Fibroblast of lung (primary cell): ENCODE data around the gene DEPDC5. TPM values are rescaled to one million over a fixed set of nuclear protein-coding genes. Genes with fewer than 3 reads are reported as not detected.

Experiments
- DNase-seq, 2 donors: peaks; one replicate each; pipeline versions ENCODE4 v3.0.0 to v3.0.0-alpha.2; 2010; ENCODE audit warnings: low read depth in 2 of 2
- H2AFZ ChIP-seq: 2 replicates; pipeline ENCODE4 v1.5.1; 2012; ENCODE audit warnings: low read length, control low read depth, inconsistent platforms
- H3K27ac ChIP-seq: 2 replicates; pipeline ENCODE4 v1.5.1; 2011; ENCODE audit warnings: low read length, control low read depth; ENCODE audit not compliant: insufficient read depth
- H3K27me3 ChIP-seq: 2 replicates; pipeline ENCODE4 v1.5.1; 2011; ENCODE audit warnings: mild to moderate bottlenecking, low read length; ENCODE audit not compliant: control insufficient read depth, insufficient read depth
- H3K36me3 ChIP-seq: 2 replicates; pipeline ENCODE4 v1.5.1; 2011; ENCODE audit warnings: low read length; ENCODE audit not compliant: control insufficient read depth, insufficient read depth
- H3K4me1 ChIP-seq: 2 replicates; pipeline ENCODE4 v1.5.1; 2011; ENCODE audit warnings: low read length; ENCODE audit not compliant: control insufficient read depth, insufficient read depth; ENCODE audit errors: extremely low read depth
- H3K4me2 ChIP-seq: 2 replicates; pipeline ENCODE4 v1.5.1; 2011; ENCODE audit warnings: low read length, control low read depth; ENCODE audit not compliant: insufficient read depth; ENCODE audit errors: extremely low read depth
- H3K4me3 ChIP-seq, 4 experiments: fragments of 200-600 bp in 1 of 4; sonication (generic) in 1 of 4; replicated peaks in 1 of 4; 2 replicates each; pipeline ENCODE4 v1.5.1; 2011 to 2016; ENCODE audit warnings: low read length in 4 of 4, low read depth in 3 of 4, mild to moderate bottlenecking in 3 of 4, control low read depth in 2 of 4, inconsistent platforms in 1 of 4, mixed read lengths in 1 of 4; ENCODE audit not compliant: insufficient read depth in 1 of 4; ENCODE audit errors: control extremely low read depth in 1 of 4
- H3K79me2 ChIP-seq: 2 replicates; pipeline ENCODE4 v1.5.1; 2012; ENCODE audit warnings: mild to moderate bottlenecking, low read length, inconsistent platforms; ENCODE audit not compliant: control insufficient read depth, insufficient read depth
- H3K9ac ChIP-seq: 2 replicates; pipeline ENCODE4 v1.5.1; 2011; ENCODE audit warnings: mild to moderate bottlenecking, low read length, control low read depth; ENCODE audit not compliant: insufficient read depth
- H3K9me3 ChIP-seq: 2 replicates; pipeline ENCODE4 v1.5.1; 2012; ENCODE audit warnings: low read depth, low read length; ENCODE audit not compliant: control insufficient read depth, insufficient read depth
- H4K20me1 ChIP-seq: 2 replicates; pipeline ENCODE4 v1.5.1; 2011; ENCODE audit warnings: low read length; ENCODE audit not compliant: control insufficient read depth, insufficient read depth; ENCODE audit errors: extremely low read depth
- CTCF ChIP-seq, 2 donors: IDR thresholded peaks in 1 of 2; conservative IDR thresholded peaks in 1 of 2; 1 replicate in 1 of 2; 2 replicates in 1 of 2; pipeline ENCODE4 v1.5.1; 2011 to 2012; ENCODE audit warnings: low read length in 2 of 2, control low read depth in 1 of 2, inconsistent platforms in 1 of 2, low read depth in 1 of 2, mild to moderate bottlenecking in 1 of 2
- EZH2 ChIP-seq: IDR thresholded peaks from 2 replicates; pipeline ENCODE4 v1.5.1; 2012; ENCODE audit warnings: low read length, control low read depth, mild to moderate bottlenecking; ENCODE audit errors: missing control alignments
- polyA plus RNA-seq, 2 donors: library from polyadenylated mRNA; depleted of rRNA in 1 of 2; stranded (reverse) in 1 of 2; unstranded in 1 of 2; fragments of >200 nt; gene quantifications; 2 replicates each; pipeline ENCODE4 v1.2.1, GENCODE V29; 2011 to 2012; ENCODE audit warnings: missing spikeins in 1 of 2
- total RNA-seq: library from RNA; depleted of rRNA; stranded (reverse); fragments of >200 nt; gene quantifications from 2 replicates; pipeline ENCODE4 v1.2.1, GENCODE V29; 2014

The DEPDC5 gene
- total and polyA plus RNA-seq, 2 donors (not counting 1 experiment from before 2014, with no cell fraction given): 10.4 to 10.7 TPM

- peak overlapping the region; percentile 7 for H3K4me2 ChIP-seq
- H3K79me2 ChIP-seq: peaks cover 89% of the 10 kb centered on the region
- TF ChIP-seq CTCF (conservative IDR thresholded peaks at IDR 0.05 in 1 of 2, IDR thresholded peaks at IDR 0.05 in 1 of 2; ENCODE audit: low read depth in 1 of 2, low read length in 2 of 2) (no peak), EZH2 (no peak)
- no peaks in the 10 kb centered on the region for H3K9me3 ChIP-seq
- no peak overlapping the region for H3K9ac ChIP-seq
- no peak overlapping the region for H2AFZ ChIP-seq
- H3K4me3 ChIP-seq: no peak overlapping the region
- no peak for DNase-seq
- H3K27ac ChIP-seq: peak overlapping the region; percentile 68
- H4K20me1 ChIP-seq: peaks cover 4% of the 10 kb centered on the region
- H3K4me1 ChIP-seq: peaks cover 31% of the 10 kb centered on the region
- peaks cover 3% of the 10 kb centered on the region for H3K36me3 ChIP-seq
- H3K27me3 ChIP-seq: no peaks in the 10 kb centered on the region
Measured at GRCh38 chr22:31951194-31952093, 197.6 kb downstream of the DEPDC5 start.

- peak in 1 of 2 donors; percentile 21 for DNase-seq
- Histone ChIP-seq H4K20me1 (peaks cover 4% of the 10 kb centered on the region), H3K79me2 (peaks cover 86% of the 10 kb centered on the region), H3K4me1 (peaks cover 30% of the 10 kb centered on the region), H3K9me3 (no peaks in the 10 kb centered on the region), H3K27ac (peak overlapping the region; percentile 68), H3K4me3 (no peak overlapping the region), H3K9ac (no peak overlapping the region), H3K36me3 (peaks cover 5% of the 10 kb centered on the region), H3K27me3 (no peaks in the 10 kb centered on the region), H3K4me2 (peak overlapping the region; percentile 7), H2AFZ (no peak overlapping the region)
- TF ChIP-seq CTCF (conservative IDR thresholded peaks at IDR 0.05 in 1 of 2, IDR thresholded peaks at IDR 0.05 in 1 of 2; ENCODE audit: low read depth in 1 of 2, low read length in 2 of 2): no peak
- TF ChIP-seq EZH2: no peak
Measured at GRCh38 chr22:31952094-31952401, 198.2 kb downstream of the DEPDC5 start.

DNA sequence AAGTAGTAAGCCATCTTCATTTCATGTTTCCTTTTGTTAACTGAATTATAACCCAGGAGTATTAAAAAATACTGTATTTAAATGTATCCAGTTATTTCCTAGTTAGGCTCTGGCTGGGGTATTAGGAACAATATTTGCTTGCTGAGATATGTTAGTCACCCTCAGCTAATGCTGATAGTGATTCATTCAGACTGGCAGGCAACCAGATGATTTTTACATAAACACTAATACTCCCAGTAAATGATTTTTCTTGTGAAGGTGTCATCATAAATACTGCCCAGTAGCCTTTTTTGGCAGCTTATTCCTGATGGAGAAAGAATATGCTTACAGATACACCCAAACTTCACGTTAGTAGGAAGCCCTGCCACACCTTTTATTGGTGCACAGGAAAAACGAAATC is 198.7 kb downstream of the DEPDC5 start:
- H3K4me3 ChIP-seq: no peak overlapping the region
- H3K9ac ChIP-seq: no peak overlapping the region
- H4K20me1 ChIP-seq: peaks cover 2% of the 10 kb centered on the region
- TF ChIP-seq CTCF (conservative IDR thresholded peaks at IDR 0.05 in 1 of 2, IDR thresholded peaks at IDR 0.05 in 1 of 2; ENCODE audit: low read depth in 1 of 2, low read length in 2 of 2): no peak
- TF ChIP-seq EZH2: no peak
- peak overlapping the region; percentile 56 for H3K4me2 ChIP-seq
- H3K27ac ChIP-seq: peak overlapping the region; percentile 68
- no peaks in the 10 kb centered on the region for H3K9me3 ChIP-seq
- peaks cover 5% of the 10 kb centered on the region for H3K36me3 ChIP-seq
- peaks cover 84% of the 10 kb centered on the region for H3K79me2 ChIP-seq
- peak; percentile 92 to 94 for DNase-seq
- no peak overlapping the region for H2AFZ ChIP-seq
- peaks cover 29% of the 10 kb centered on the region for H3K4me1 ChIP-seq
- no peaks in the 10 kb centered on the region for H3K27me3 ChIP-seq
